Brain pericyte (primary cell): ENCODE results near the gene KIF6.

ENCODE experiments used
- DNase-seq: peaks from one replicate; pipeline ENCODE4 v3.0.0-alpha.2; 2012; ENCODE audit warnings: low read depth, low spot score

The KIF6 gene

GRCh38 chr6:39665861-39666260 is 59.3 kb downstream of the KIF6 start:
- no peak for DNase-seq

GRCh38 chr6:39664173-39664572 is 61.0 kb downstream of the KIF6 start:
- DNase-seq, result no peak

GRCh38 chr6:39657355-39658135 is 67.7 kb downstream of the KIF6 start:
- DNase-seq, result no peak

- DNase-seq, result no peak
Measured at GRCh38 chr6:39654121-39654520, 71.1 kb downstream of the KIF6 start.

- no peak for DNase-seq
Measured at GRCh38 chr6:39653612-39654011, 71.6 kb downstream of the KIF6 start.

GRCh38 chr6:39649996-39650395 is 75.2 kb downstream of the KIF6 start:
- no peak for DNase-seq

GRCh38 chr6:39646751-39647420 is 78.3 kb downstream of the KIF6 start:
- no peak for DNase-seq

- DNase-seq, result no peak
Measured at GRCh38 chr6:39642270-39642669, 82.9 kb downstream of the KIF6 start.

- no peak for DNase-seq
Measured at GRCh38 chr6:39638126-39638822, 86.9 kb downstream of the KIF6 start.

- DNase-seq, result no peak
Measured at GRCh38 chr6:39634646-39635341, 90.4 kb downstream of the KIF6 start.

GRCh38 chr6:39625209-39625608 is 100.0 kb downstream of the KIF6 start:
- no peak for DNase-seq

- no peak for DNase-seq
Measured at GRCh38 chr6:39623750-39624149, 101.5 kb downstream of the KIF6 start.

- no peak for DNase-seq
Measured at GRCh38 chr6:39617520-39617919, 107.7 kb downstream of the KIF6 start.

- no peak for DNase-seq
Measured at GRCh38 chr6:39617026-39617425, 108.2 kb downstream of the KIF6 start.

- DNase-seq, result no peak
Measured at GRCh38 chr6:39615622-39616021, 109.6 kb downstream of the KIF6 start.

GRCh38 chr6:39614393-39614950 is 110.7 kb downstream of the KIF6 start:
- no peak for DNase-seq

GRCh38 chr6:39610221-39610620 is 115.0 kb downstream of the KIF6 start:
- no peak for DNase-seq

GRCh38 chr6:39608652-39609345 is 116.4 kb downstream of the KIF6 start:
- no peak for DNase-seq

- no peak for DNase-seq
Measured at GRCh38 chr6:39602601-39603519, 122.3 kb downstream of the KIF6 start.

GRCh38 chr6:39599973-39600372 is 125.2 kb downstream of the KIF6 start:
- DNase-seq, result no peak
